PC-9 (cell line): ENCODE results near the gene SART3. TPM values are rescaled to one million over a fixed set of nuclear protein-coding genes. Genes with fewer than 3 reads are reported as not detected.

Source experiments
- BruUV-seq: library from RNA; stranded (reverse); fragments of 400-500 nt; replicated peaks from 2 replicates; lab custom pipeline; 2021; lab: Mats Ljungman, UMichigan
- CTCF ChIA-PET: fragments of 300-600 bp; sonication (Branson Sonifier 250); formaldehyde crosslinking; loops from one replicate; lab custom pipeline; 2022; ENCODE audit warnings: antibody characterized with exemption; lab: Charles Lee
- POLR2A ChIA-PET: fragments of 300-600 bp; sonication (Branson Sonifier 250); formaldehyde crosslinking; loops from one replicate; lab custom pipeline; 2022; ENCODE audit warnings: antibody characterized with exemption; ENCODE audit not compliant: unreplicated experiment; lab: Charles Lee
- DNase-seq, 2 experiments: peaks; one replicate each; pipeline versions ENCODE4 v3.0.0 to v3.0.0-alpha.2; 2015 to 2022; ENCODE audit warnings: mixed read lengths in 1 of 2
- H2AFZ ChIP-seq: fragments of 200-600 bp; sonication (generic); 2 replicates; pipeline ENCODE4 v1.8.1; 2017; ENCODE audit warnings: antibody characterized with exemption
- H3F3A ChIP-seq: fragments of 200-600 bp; sonication (generic); 2 replicates; pipeline ENCODE4 v1.8.1; 2017; ENCODE audit warnings: antibody characterized with exemption, mild to moderate bottlenecking, low read depth; ENCODE audit not compliant: insufficient read depth
- H3K27ac ChIP-seq: fragments of 200-600 bp; sonication (generic); 2 replicates; pipeline ENCODE4 v1.6.1; 2016; ENCODE audit warnings: mixed run types
- H3K27me3 ChIP-seq: fragments of 200-600 bp; sonication (generic); 2 replicates; pipeline ENCODE4 v1.6.1; 2016; ENCODE audit warnings: low read depth, mixed run types; ENCODE audit not compliant: insufficient read depth
- H3K36me3 ChIP-seq: fragments of 200-600 bp; sonication (generic); 2 replicates; pipeline ENCODE4 v1.6.1; 2016; ENCODE audit warnings: low read depth, mixed run types
- H3K4me1 ChIP-seq: fragments of 200-600 bp; sonication (generic); replicated peaks from 2 replicates; pipeline ENCODE4 v1.6.1; 2016; ENCODE audit warnings: mixed run types; ENCODE audit not compliant: insufficient read depth
- H3K4me2 ChIP-seq: fragments of 200-600 bp; sonication (generic); 2 replicates; pipeline ENCODE4 v1.6.1; 2017; ENCODE audit warnings: mixed run types
- H3K4me3 ChIP-seq: fragments of 200-600 bp; sonication (generic); 2 replicates; pipeline ENCODE4 v1.6.1; 2016; ENCODE audit warnings: mixed run types
- H3K79me2 ChIP-seq: fragments of 200-600 bp; sonication (generic); 2 replicates; pipeline ENCODE4 v1.6.1; 2017; ENCODE audit warnings: low read depth, mixed run types
- H3K9me2 ChIP-seq: fragments of 200-600 bp; sonication (generic); 2 replicates; pipeline ENCODE4 v1.8.1; 2017; ENCODE audit warnings: mild to moderate bottlenecking; ENCODE audit not compliant: insufficient read depth
- H3K9me3 ChIP-seq: fragments of 200-600 bp; sonication (generic); 2 replicates; pipeline ENCODE4 v1.8.1; 2016; ENCODE audit warnings: low read depth; ENCODE audit not compliant: insufficient read depth
- H4K20me1 ChIP-seq: fragments of 200-600 bp; sonication (generic); 2 replicates; pipeline ENCODE4 v1.8.1; 2017; ENCODE audit not compliant: insufficient read depth
- CTCF ChIP-seq: fragments of 200-600 bp; sonication (generic); conservative IDR thresholded peaks from 2 replicates; pipeline ENCODE4 v1.6.1; 2017; ENCODE audit warnings: mixed run types, antibody characterized with exemption, mild to moderate bottlenecking, moderate library complexity
- EZH2 ChIP-seq: fragments of 200-600 bp; sonication (generic); IDR thresholded peaks from 2 replicates; pipeline ENCODE4 v1.8.0; 2017; ENCODE audit warnings: antibody characterized with exemption, low read depth
- intact Hi-C: fragments of 100-400 bp; cut with micrococcal nuclease; formaldehyde crosslinking; loops from one replicate; pipeline ENCODE4 v1.10.0; 2022; ENCODE audit not compliant: unreplicated experiment
- total RNA-seq: library from RNA; stranded (reverse); gene quantifications from 2 replicates; pipeline ENCODE4 v1.2.3, GENCODE V29; 2021

SART3 gene
- total RNA-seq, 1 experiment from 2014 or later: 49.3 TPM

- H2AFZ ChIP-seq: no peak overlapping the region
- POLR2A ChIA-PET: no interaction called here
- no peaks in the 10 kb centered on the region for H3F3A ChIP-seq
- no peak overlapping the region for H3K27ac ChIP-seq
- no peak for TF ChIP-seq CTCF
- no peak for TF ChIP-seq EZH2
- no peak overlapping the region for H3K4me3 ChIP-seq
- no peaks in the 10 kb centered on the region for H3K4me1 ChIP-seq
- H3K79me2 ChIP-seq: no peaks in the 10 kb centered on the region
- no peak for DNase-seq
- BruUV-seq: no TSS peak
- CTCF ChIA-PET: no interaction called here
- no peaks in the 10 kb centered on the region for H3K36me3 ChIP-seq
- H3K27me3 ChIP-seq: peaks cover 58% of the 10 kb centered on the region
- H3K4me2 ChIP-seq: no peak overlapping the region
- H3K9me3 ChIP-seq: no peaks in the 10 kb centered on the region
- intact Hi-C loops: no loop called here
- H3K9me2 ChIP-seq: no peaks in the 10 kb centered on the region
- H4K20me1 ChIP-seq: no peaks in the 10 kb centered on the region
Measured at GRCh38 chr12:108473400-108474055, 87.4 kb downstream of the SART3 start.

Other genes starting within 250 kb of the SART3 start
- gene CMKLR1, start 221.9 kb downstream of the SART3 start, total RNA-seq: not detected in 2 replicates
- 1.9 and 3.2 TPM in 2 replicates for gene FICD, start 45.9 kb downstream of the SART3 start, total RNA-seq
- gene ISCU, start 1.4 kb upstream of the SART3 start, total RNA-seq: 84.8 and 86.7 TPM in 2 replicates
- gene TMEM119, start 36.9 kb upstream of the SART3 start, total RNA-seq: not detected in 2 replicates
- gene SELPLG, start 72.7 kb upstream of the SART3 start, total RNA-seq: 0.35 and 0.96 TPM in 2 replicates
- 122 and 139 TPM in 2 replicates for gene CORO1C, start 170.3 kb upstream of the SART3 start, total RNA-seq